Activated CD8-positive, alpha-beta memory T cell treated with anti-CD3 and anti-CD28 coated beads for 4 hours (primary cell): Measurements from ENCODE around the gene ATP8B1.
"Not testable (repeated sequence)": the region's sequence is repeated elsewhere in the genome, so short reads cannot be mapped to it uniquely, and the experiment has no call there.

Source experiments
- DNase-seq, 2 donors: peaks; one replicate each; pipeline ENCODE4 v3.0.0-alpha.2; 2020; ENCODE audit warnings: low read depth in 2 of 2

Gene ATP8B1

GRCh38 chr18:57666818-57667497 lies 136.2 kb downstream of the ATP8B1 start:
- DNase-seq, result no peak

- DNase-seq, result no peak
Measured at GRCh38 chr18:57664568-57665165, 138.4 kb downstream of the ATP8B1 start.

- DNase-seq, result no peak
Measured at GRCh38 chr18:57660961-57661360, 142.2 kb downstream of the ATP8B1 start.

GRCh38 chr18:57659460-57660102 lies 143.5 kb downstream of the ATP8B1 start:
- no peak for DNase-seq

- DNase-seq, result no peak
Measured at GRCh38 chr18:57657542-57657941, 145.6 kb downstream of the ATP8B1 start.

- DNase-seq, result no peak
Measured at GRCh38 chr18:57655740-57656139, 147.4 kb downstream of the ATP8B1 start.

GRCh38 chr18:57651914-57652313 lies 151.2 kb downstream of the ATP8B1 start:
- DNase-seq, result no peak

- DNase-seq, result no peak
Measured at GRCh38 chr18:57649556-57650500, 153.3 kb downstream of the ATP8B1 start.

- DNase-seq, result no peak
Measured at GRCh38 chr18:57648414-57648813, 154.7 kb downstream of the ATP8B1 start.

- no peak for DNase-seq
Measured at GRCh38 chr18:57644540-57644939, 158.6 kb downstream of the ATP8B1 start.

- not testable (repeated sequence) for DNase-seq
Measured at GRCh38 chr18:57643726-57644125, 159.4 kb downstream of the ATP8B1 start.

- not testable (repeated sequence) for DNase-seq
Measured at GRCh38 chr18:57642462-57642861, 160.7 kb downstream of the ATP8B1 start.

- DNase-seq, result no peak
Measured at GRCh38 chr18:57640749-57641148, 162.4 kb downstream of the ATP8B1 start.

GRCh38 chr18:57640236-57640635 lies 162.9 kb downstream of the ATP8B1 start:
- DNase-seq, result no peak

GRCh38 chr18:57635003-57635822 lies 167.9 kb downstream of the ATP8B1 start:
- no peak for DNase-seq

- no peak for DNase-seq
Measured at GRCh38 chr18:57631697-57632096, 171.4 kb downstream of the ATP8B1 start.

- DNase-seq, result no peak
Measured at GRCh38 chr18:57630754-57631595, 172.1 kb downstream of the ATP8B1 start.

- peak; percentile 87 to 90 for DNase-seq
Measured at GRCh38 chr18:57630002-57630753, 172.9 kb downstream of the ATP8B1 start.

- no peak for DNase-seq
Measured at GRCh38 chr18:57629422-57629821, 173.7 kb downstream of the ATP8B1 start.
